ENCODE data around the gene CCDC197. TPM values are rescaled to one million over a fixed set of nuclear protein-coding genes. Genes with fewer than 3 reads are reported as not detected.
A peak's percentile ranks its signal among the peaks of the same experiment; 100 is the strongest.

Gene CCDC197
- total RNA-seq, 2 experiments from 2014 or later, result 0.14 TPM; not detected in 1

GRCh38 chr14:93964281-93964680 lies 32.8 kb upstream of the CCDC197 start:
- no peaks in the 10 kb centered on the region for H3K27me3 Mint-ChIP-seq
- H3K9me3 Mint-ChIP-seq (ENCODE audit: low read depth), result peaks cover 2% of the 10 kb centered on the region
- peaks cover 93% of the 10 kb centered on the region for H3K4me1 Mint-ChIP-seq
- peak overlapping the region; percentile 100 for H3K27ac Mint-ChIP-seq
- CTCF ChIA-PET, result interaction anchor here (2.6 to 17.4 kb wide), 3 partner anchors 9 to 25 kb away, joined by 8 to 309 read pairs (median 261); partner anchors contain the start of gene ASB2
- ATAC-seq (no peak), DNase-seq (no peak)
- H3K4me3 Mint-ChIP-seq, result peak overlapping the region; percentile 14
- peaks cover 60% of the 10 kb centered on the region for H3K36me3 Mint-ChIP-seq

GRCh38 chr14:93964820-93965286 lies 32.2 kb upstream of the CCDC197 start:
- CTCF ChIA-PET, result interaction anchor here (2.6 to 17.4 kb wide), 3 partner anchors 8 to 25 kb away, joined by 8 to 309 read pairs (median 261); partner anchors contain the start of gene ASB2
- H3K36me3 Mint-ChIP-seq, result peaks cover 56% of the 10 kb centered on the region

GRCh38 chr14:93965287-93965821 lies 31.7 kb upstream of the CCDC197 start:
- ATAC-seq, result no peak
- no peak overlapping the region for H3K4me3 Mint-ChIP-seq
- H3K4me1 Mint-ChIP-seq, result peaks cover 88% of the 10 kb centered on the region
- H3K9me3 Mint-ChIP-seq (ENCODE audit: low read depth), result peaks cover 2% of the 10 kb centered on the region
- no peaks in the 10 kb centered on the region for H3K27me3 Mint-ChIP-seq
- CTCF ChIA-PET, result interaction anchor here (0.8 to 17.4 kb wide), 4 partner anchors 8 to 26 kb away, joined by 3 to 309 read pairs (median 134); partner anchors contain the start of gene ASB2
- peak overlapping the region; percentile 100 for H3K27ac Mint-ChIP-seq
- peaks cover 56% of the 10 kb centered on the region for H3K36me3 Mint-ChIP-seq
- DNase-seq, result no peak

More at GRCh38 chr14:93964820-93965286, 32.2 kb upstream of the CCDC197 start:
- peaks cover 88% of the 10 kb centered on the region for H3K4me1 Mint-ChIP-seq
- peak overlapping the region; percentile 1 for H3K4me3 Mint-ChIP-seq
- peaks cover 2% of the 10 kb centered on the region for H3K9me3 Mint-ChIP-seq (ENCODE audit: low read depth)
- no peaks in the 10 kb centered on the region for H3K27me3 Mint-ChIP-seq
- peak overlapping the region; percentile 100 for H3K27ac Mint-ChIP-seq
- no peak for DNase-seq
- no peak for ATAC-seq

DNA sequence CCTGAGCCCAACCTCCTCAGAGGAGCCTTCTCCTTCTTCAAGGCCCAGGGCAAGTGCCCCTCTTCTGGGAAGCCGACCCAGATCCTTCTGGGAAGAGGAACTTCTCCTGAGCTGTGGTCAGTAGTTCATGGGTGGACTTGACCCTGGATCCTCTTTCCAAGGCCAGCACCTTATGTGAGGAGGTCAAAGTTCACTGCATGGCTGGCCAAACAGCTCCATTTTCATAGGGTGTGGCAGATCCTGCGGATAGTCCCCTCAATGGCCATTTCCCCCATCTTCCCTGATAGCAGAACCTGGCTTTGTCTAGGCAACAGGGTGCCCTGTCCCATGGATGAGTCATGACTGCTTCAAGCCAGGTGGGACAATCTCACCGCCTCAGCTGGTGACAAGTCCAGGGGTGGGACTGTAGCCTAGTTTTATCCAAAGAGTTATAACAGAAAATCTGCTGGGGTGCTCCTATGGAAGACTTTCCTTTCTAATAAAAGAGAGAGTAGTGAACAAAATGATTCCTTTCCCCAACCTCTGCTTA lies 31.1 kb upstream of the CCDC197 start:
- H3K4me3 Mint-ChIP-seq, result no peak overlapping the region
- CTCF ChIA-PET, result interaction anchor here (0.8 to 16.2 kb wide), 3 partner anchors 7 to 25 kb away, joined by 3 to 309 read pairs (median 307); partner anchors contain the start of gene ASB2

GRCh38 chr14:93967637-93968250 lies 29.4 kb upstream of the CCDC197 start:
- H3K4me1 Mint-ChIP-seq, result peaks cover 91% of the 10 kb centered on the region
- no peaks in the 10 kb centered on the region for H3K27me3 Mint-ChIP-seq
- peaks cover 45% of the 10 kb centered on the region for H3K36me3 Mint-ChIP-seq
- CTCF ChIA-PET, result interaction anchor here (0.7 to 14.6 kb wide), 7 partner anchors 8 to 169 kb away, joined by 3 to 309 read pairs (median 5); partner anchors contain the start of gene ASB2
- DNase-seq, result no peak
- H3K4me3 Mint-ChIP-seq, result no peak overlapping the region
- H3K27ac Mint-ChIP-seq, result peak overlapping the region; percentile 30
- no peak for ATAC-seq
- peaks cover 2% of the 10 kb centered on the region for H3K9me3 Mint-ChIP-seq (ENCODE audit: low read depth)

More for the DNA sequence above, 31.1 kb upstream of the CCDC197 start:
- DNase-seq, result no peak
- Mint-ChIP-seq H3K27me3 (no peaks in the 10 kb centered on the region), H3K9me3 (ENCODE audit: low read depth) (peaks cover 2% of the 10 kb centered on the region), H3K4me1 (peaks cover 90% of the 10 kb centered on the region), H3K27ac (peak overlapping the region; percentile 100), H3K36me3 (peaks cover 54% of the 10 kb centered on the region)
- ATAC-seq, result no peak

GRCh38 chr14:93969082-93969828 lies 27.8 kb upstream of the CCDC197 start:
- DNase-seq (no peak), ATAC-seq (no peak)
- CTCF ChIA-PET, result interaction anchor here (1.5 to 14.6 kb wide), 4 partner anchors 9 to 35 kb away, joined by 6 to 309 read pairs (median 165); no protein-coding TSS in a partner anchor
- Mint-ChIP-seq H3K27me3 (no peaks in the 10 kb centered on the region), H3K4me3 (no peak overlapping the region), H3K27ac (peak overlapping the region; percentile 97), H3K36me3 (peaks cover 43% of the 10 kb centered on the region), H3K4me1 (peaks cover 90% of the 10 kb centered on the region), H3K9me3 (ENCODE audit: low read depth) (peaks cover 2% of the 10 kb centered on the region)

DNA sequence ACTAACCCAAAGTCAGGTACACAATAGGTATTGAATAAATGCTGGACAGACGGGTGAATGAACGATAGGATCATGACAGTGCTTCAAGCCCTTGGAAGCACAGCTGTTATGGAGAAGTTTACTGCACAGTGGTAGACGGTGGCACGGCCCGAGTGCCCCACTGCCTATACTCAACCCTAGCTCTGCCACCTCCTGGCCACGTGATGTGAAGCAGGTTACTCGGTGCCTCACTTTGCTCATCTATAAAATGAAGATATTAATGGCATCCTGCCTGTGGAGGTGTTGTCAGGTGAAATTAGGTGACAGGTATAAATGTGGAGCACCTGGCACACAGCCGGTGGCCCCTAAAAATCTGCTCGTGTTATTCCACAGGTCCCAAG lies 26.5 kb upstream of the CCDC197 start:
- Mint-ChIP-seq H3K9me3 (ENCODE audit: low read depth) (peaks cover 1% of the 10 kb centered on the region), H3K36me3 (peaks cover 38% of the 10 kb centered on the region), H3K27ac (peak overlapping the region; percentile 97), H3K4me1 (peaks cover 90% of the 10 kb centered on the region), H3K4me3 (peak overlapping the region; percentile 83), H3K27me3 (no peaks in the 10 kb centered on the region)
- peak; percentile 80 for DNase-seq
- ATAC-seq, result peak; percentile 62
- CTCF ChIA-PET, result interaction anchor here (0.7 to 14.6 kb wide), 13 partner anchors 12 to 166 kb away, joined by 3 to 309 read pairs (median 4); partner anchors contain the start of gene OTUB2

DNA sequence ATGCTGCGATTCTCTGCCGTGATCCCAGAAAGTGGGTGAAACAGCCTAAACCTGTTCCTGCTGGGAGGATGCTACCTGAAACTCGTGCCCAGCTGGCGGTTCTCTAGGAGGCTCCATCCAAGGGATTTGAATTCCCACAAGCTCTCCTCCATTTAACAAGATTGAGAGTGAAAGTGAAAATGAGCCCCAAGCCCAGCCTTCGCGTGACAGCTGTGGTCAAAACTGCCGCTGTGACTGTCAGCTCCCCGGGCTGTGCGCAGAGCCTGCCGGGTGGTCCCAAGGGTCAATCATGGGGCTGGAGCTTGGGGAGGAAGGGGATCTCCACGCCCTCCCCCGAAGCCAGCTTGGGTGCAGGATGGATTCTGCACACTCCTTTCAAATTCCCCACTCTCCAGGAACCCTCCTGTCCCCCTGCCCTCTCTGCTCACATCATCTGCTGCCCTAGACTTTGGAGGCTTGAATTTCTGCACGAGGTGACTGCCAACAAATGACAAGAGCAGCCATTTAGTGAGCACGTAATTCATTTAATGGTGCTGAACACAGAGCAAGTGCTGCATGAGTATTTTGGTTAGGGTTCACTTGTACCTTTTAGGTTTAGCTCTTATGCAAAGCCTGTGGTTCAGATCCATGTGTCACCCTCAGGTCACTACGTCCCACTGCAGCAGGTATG lies 26.0 kb upstream of the CCDC197 start:
- Mint-ChIP-seq H3K27me3 (no peaks in the 10 kb centered on the region), H3K4me1 (peaks cover 90% of the 10 kb centered on the region), H3K36me3 (peaks cover 35% of the 10 kb centered on the region), H3K27ac (peak overlapping the region; percentile 97), H3K9me3 (ENCODE audit: low read depth) (no peaks in the 10 kb centered on the region), H3K4me3 (peak overlapping the region; percentile 83)
- peak; percentile 93 for DNase-seq
- CTCF ChIA-PET, result interaction anchor here (0.7 to 14.6 kb wide), 13 partner anchors 12 to 172 kb away, joined by 3 to 309 read pairs (median 4); partner anchors contain the start of gene OTUB2
- ATAC-seq, result peak; percentile 66

- H3K4me3 Mint-ChIP-seq, result peak overlapping the region; percentile 83
- H3K9me3 Mint-ChIP-seq (ENCODE audit: low read depth), result no peaks in the 10 kb centered on the region
- no peaks in the 10 kb centered on the region for H3K27me3 Mint-ChIP-seq
- CTCF ChIA-PET, result interaction anchor here (1.4 to 14.6 kb wide), 8 partner anchors 11 to 171 kb away, joined by 3 to 309 read pairs (median 15); no protein-coding TSS in a partner anchor
- peaks cover 30% of the 10 kb centered on the region for H3K36me3 Mint-ChIP-seq
- no peak for DNase-seq
- H3K27ac Mint-ChIP-seq, result peak overlapping the region; percentile 97
- ATAC-seq, result peak; percentile 17
- H3K4me1 Mint-ChIP-seq, result peaks cover 90% of the 10 kb centered on the region
Measured at GRCh38 chr14:93971635-93972027, 25.5 kb upstream of the CCDC197 start.

- no peaks in the 10 kb centered on the region for H3K27me3 Mint-ChIP-seq
- H3K27ac Mint-ChIP-seq, result peak overlapping the region; percentile 93
- CTCF ChIA-PET, result interaction anchor here (0.8 to 14.6 kb wide), 7 partner anchors 10 to 55 kb away, joined by 3 to 309 read pairs (median 23); no protein-coding TSS in a partner anchor
- peak; percentile 81 for DNase-seq
- no peaks in the 10 kb centered on the region for H3K9me3 Mint-ChIP-seq (ENCODE audit: low read depth)
- H3K36me3 Mint-ChIP-seq, result peaks cover 31% of the 10 kb centered on the region
- ATAC-seq, result peak; percentile 25
- H3K4me3 Mint-ChIP-seq, result peak overlapping the region; percentile 83
- H3K4me1 Mint-ChIP-seq, result peaks cover 91% of the 10 kb centered on the region
Measured at GRCh38 chr14:93972618-93973205, 24.4 kb upstream of the CCDC197 start.

DNA sequence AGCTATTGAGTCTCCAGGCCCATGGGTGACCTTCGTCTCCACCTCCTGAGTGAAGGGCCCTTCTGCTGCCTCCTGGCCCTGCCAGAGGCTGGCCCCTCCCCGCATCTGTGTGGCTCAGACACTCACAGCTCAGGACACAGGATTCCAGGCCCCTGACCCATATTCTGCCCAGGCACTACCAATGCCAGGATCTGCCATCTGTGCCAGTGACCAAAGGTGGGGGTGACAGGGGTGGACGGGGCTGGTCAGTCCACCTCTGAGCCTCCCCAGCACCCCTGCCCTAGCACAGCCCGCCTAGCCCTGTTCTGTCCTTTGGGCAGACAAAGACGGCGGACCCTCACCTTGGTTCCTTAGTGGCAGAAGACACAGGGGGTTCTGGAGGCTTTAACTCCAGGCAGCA lies 23.5 kb upstream of the CCDC197 start:
- Mint-ChIP-seq H3K4me3 (peak overlapping the region; percentile 83), H3K27ac (peak overlapping the region; percentile 93), H3K36me3 (peaks cover 30% of the 10 kb centered on the region), H3K4me1 (peaks cover 91% of the 10 kb centered on the region), H3K9me3 (ENCODE audit: low read depth) (no peaks in the 10 kb centered on the region), H3K27me3 (no peaks in the 10 kb centered on the region)
- no peak for ATAC-seq
- DNase-seq, result no peak
- CTCF ChIA-PET, result interaction anchor here (1.2 to 14.6 kb wide), 5 partner anchors 16 to 35 kb away, joined by 3 to 309 read pairs (median 32); no protein-coding TSS in a partner anchor

- peak overlapping the region; percentile 83 for H3K4me3 Mint-ChIP-seq
- H3K36me3 Mint-ChIP-seq, result peaks cover 26% of the 10 kb centered on the region
- DNase-seq (no peak), ATAC-seq (no peak)
- no peaks in the 10 kb centered on the region for H3K27me3 Mint-ChIP-seq
- H3K4me1 Mint-ChIP-seq, result peaks cover 92% of the 10 kb centered on the region
- peak overlapping the region; percentile 93 for H3K27ac Mint-ChIP-seq
- CTCF ChIA-PET, result interaction anchor here (1.2 to 14.6 kb wide), 4 partner anchors 16 to 35 kb away, joined by 3 to 309 read pairs (median 164); no protein-coding TSS in a partner anchor
- no peaks in the 10 kb centered on the region for H3K9me3 Mint-ChIP-seq (ENCODE audit: low read depth)
Measured at GRCh38 chr14:93974299-93974698, 22.8 kb upstream of the CCDC197 start.

Data from activated CD8-positive, alpha-beta memory T cell treated with anti-CD3 and anti-CD28 coated beads, Interleukin-2, amount 10 ng/mL, durations not matched to agents 7 days and 5 days (primary cell).